ENCODE measurements around the gene RNASE11.

DNA sequence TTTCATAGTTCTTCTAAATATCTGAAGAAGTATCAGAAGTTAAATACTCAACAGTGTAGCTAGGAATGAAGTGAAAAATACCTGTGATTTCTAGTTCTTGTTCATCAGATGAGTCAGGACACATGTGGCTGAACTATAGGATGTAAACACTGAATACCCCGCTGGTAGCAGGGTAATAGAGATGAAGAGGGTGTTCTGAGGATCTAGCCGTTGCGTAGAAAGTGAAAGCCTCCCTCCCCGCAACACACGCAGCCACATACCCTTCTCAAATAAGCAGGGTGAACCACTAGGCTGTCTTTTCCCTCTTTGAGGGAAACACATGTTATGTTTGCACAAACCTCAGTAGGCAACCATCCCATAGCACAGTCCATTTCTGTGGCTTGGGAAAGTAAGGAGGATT, 19.8 kb upstream of the RNASE11 start:
- TF ChIP-seq, protein P1, sequence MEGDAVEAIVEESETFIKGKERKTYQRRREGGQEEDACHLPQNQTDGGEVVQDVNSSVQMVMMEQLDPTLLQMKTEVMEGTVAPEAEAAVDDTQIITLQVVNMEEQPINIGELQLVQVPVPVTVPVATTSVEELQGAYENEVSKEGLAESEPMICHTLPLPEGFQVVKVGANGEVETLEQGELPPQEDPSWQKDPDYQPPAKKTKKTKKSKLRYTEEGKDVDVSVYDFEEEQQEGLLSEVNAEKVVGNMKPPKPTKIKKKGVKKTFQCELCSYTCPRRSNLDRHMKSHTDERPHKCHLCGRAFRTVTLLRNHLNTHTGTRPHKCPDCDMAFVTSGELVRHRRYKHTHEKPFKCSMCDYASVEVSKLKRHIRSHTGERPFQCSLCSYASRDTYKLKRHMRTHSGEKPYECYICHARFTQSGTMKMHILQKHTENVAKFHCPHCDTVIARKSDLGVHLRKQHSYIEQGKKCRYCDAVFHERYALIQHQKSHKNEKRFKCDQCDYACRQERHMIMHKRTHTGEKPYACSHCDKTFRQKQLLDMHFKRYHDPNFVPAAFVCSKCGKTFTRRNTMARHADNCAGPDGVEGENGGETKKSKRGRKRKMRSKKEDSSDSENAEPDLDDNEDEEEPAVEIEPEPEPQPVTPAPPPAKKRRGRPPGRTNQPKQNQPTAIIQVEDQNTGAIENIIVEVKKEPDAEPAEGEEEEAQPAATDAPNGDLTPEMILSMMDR (IDR thresholded peaks at IDR 0.05) = no peak
- no peak for TF ChIP-seq ZFX (IDR thresholded peaks at IDR 0.05; ENCODE audit: borderline replicate concordance)
